H9 (cell line): ENCODE data around the gene ACACA. TPM values are rescaled to one million over a fixed set of nuclear protein-coding genes. Genes with fewer than 3 reads are reported as not detected.

Experiments
- DNase-seq: peaks from one replicate; pipeline ENCODE4 v3.0.0-alpha.2; 2017
- H2AFZ ChIP-seq: one replicate; pipeline ENCODE4 v1.6.1; 2013; ENCODE audit warnings: mild to moderate bottlenecking, low read length, control low read depth, moderate library complexity
- H2AK5ac ChIP-seq: 2 replicates; pipeline ENCODE4 v1.6.1; 2013; ENCODE audit warnings: low read length, control low read depth, mixed read lengths; ENCODE audit not compliant: insufficient read length
- H2BK120ac ChIP-seq: one replicate; pipeline ENCODE4 v1.6.1; 2013; ENCODE audit warnings: low read depth, mild to moderate bottlenecking, low read length, control low read depth, inconsistent platforms; ENCODE audit not compliant: poor library complexity, severe bottlenecking
- H2BK12ac ChIP-seq: 2 replicates; pipeline ENCODE4 v1.6.1; 2013; ENCODE audit warnings: low read length, control low read depth, mixed read lengths, low read depth; ENCODE audit not compliant: insufficient read length
- H2BK15ac ChIP-seq: 2 replicates; pipeline ENCODE4 v1.6.1; 2013; ENCODE audit warnings: low read depth, low read length, control low read depth
- H2BK20ac ChIP-seq: one replicate; pipeline ENCODE4 v1.6.1; 2013; ENCODE audit warnings: low read depth, mild to moderate bottlenecking, low read length, control low read depth, inconsistent platforms; ENCODE audit not compliant: poor library complexity, severe bottlenecking
- H2BK5ac ChIP-seq: 2 replicates; pipeline ENCODE4 v1.6.1; 2013; ENCODE audit warnings: low read length, control low read depth, mixed read lengths; ENCODE audit not compliant: insufficient read length
- H3K14ac ChIP-seq: 2 replicates; pipeline ENCODE4 v1.6.1; 2013; ENCODE audit warnings: low read length, control low read depth; ENCODE audit not compliant: insufficient read depth
- H3K18ac ChIP-seq: 2 replicates; pipeline ENCODE4 v1.6.1; 2013; ENCODE audit warnings: low read depth, mild to moderate bottlenecking, mixed read lengths, low read length, control low read depth; ENCODE audit not compliant: insufficient read length
- H3K23ac ChIP-seq: 2 replicates; pipeline ENCODE4 v1.6.1; 2013; ENCODE audit warnings: low read length, control low read depth, mixed read lengths, low read depth; ENCODE audit not compliant: insufficient read length
- H3K23me2 ChIP-seq: 2 replicates; pipeline ENCODE4 v1.6.1; 2013; ENCODE audit warnings: low read depth, mild to moderate bottlenecking, mixed read lengths, low read length, control low read depth; ENCODE audit not compliant: insufficient read length, poor library complexity, severe bottlenecking
- H3K27ac ChIP-seq: 2 replicates; pipeline ENCODE4 v1.5.1; 2013; ENCODE audit warnings: low read length, control low read depth, mixed read lengths, low read depth; ENCODE audit not compliant: insufficient read length
- H3K27me3 ChIP-seq: 2 replicates; pipeline ENCODE4 v1.6.1; 2013; ENCODE audit warnings: low read length, control low read depth, inconsistent platforms; ENCODE audit not compliant: insufficient read depth
- H3K4ac ChIP-seq: 2 replicates; pipeline ENCODE4 v1.6.1; 2013; ENCODE audit warnings: low read depth, mild to moderate bottlenecking, control low read depth, inconsistent platforms, low read length, moderate library complexity
- H3K4me1 ChIP-seq: 2 replicates; pipeline ENCODE4 v1.6.1; 2013; ENCODE audit warnings: low read length, control low read depth, inconsistent platforms; ENCODE audit not compliant: insufficient read depth
- H3K4me2 ChIP-seq: 2 replicates; pipeline ENCODE4 v1.6.1; 2013; ENCODE audit warnings: low read length, control low read depth, mixed read lengths; ENCODE audit not compliant: insufficient read length, insufficient read depth
- H3K56ac ChIP-seq: 2 replicates; pipeline ENCODE4 v1.6.1; 2013; ENCODE audit warnings: low read depth, mild to moderate bottlenecking, mixed read lengths, low read length, control low read depth; ENCODE audit not compliant: insufficient read length
- H3K79me1 ChIP-seq: 2 replicates; pipeline ENCODE4 v1.6.1; 2013; ENCODE audit warnings: low read depth, mild to moderate bottlenecking, moderate library complexity, low read length, control low read depth, inconsistent platforms; ENCODE audit not compliant: insufficient read depth, poor library complexity, severe bottlenecking
- H3K79me2 ChIP-seq: 2 replicates; pipeline ENCODE4 v1.6.1; 2013; ENCODE audit warnings: low read length, control low read depth, inconsistent platforms; ENCODE audit not compliant: insufficient read depth
- H3K9ac ChIP-seq: 2 replicates; pipeline ENCODE4 v1.6.1; 2013; ENCODE audit warnings: low read length, control low read depth, mixed read lengths; ENCODE audit not compliant: insufficient read length; ENCODE audit errors: extremely low read depth
- H3K9me3 ChIP-seq: one replicate; pipeline ENCODE4 v1.6.1; 2013; ENCODE audit warnings: low read depth, low read length, inconsistent platforms; ENCODE audit not compliant: control insufficient read depth
- H3T11ph ChIP-seq: one replicate; pipeline ENCODE4 v1.6.1; 2013; ENCODE audit warnings: mild to moderate bottlenecking, low read length, control low read depth, inconsistent platforms
- H4K20me1 ChIP-seq: one replicate; pipeline ENCODE4 v1.6.1; 2013; ENCODE audit not compliant: control insufficient read depth, insufficient read length, insufficient read depth
- H4K5ac ChIP-seq: 2 replicates; pipeline ENCODE4 v1.6.1; 2013; ENCODE audit warnings: low read depth, mild to moderate bottlenecking, mixed read lengths, low read length, control low read depth; ENCODE audit not compliant: insufficient read length
- H4K8ac ChIP-seq: replicated peaks from 2 replicates; pipeline ENCODE4 v1.6.1; 2013; ENCODE audit warnings: low read length, control low read depth, mixed read lengths, low read depth; ENCODE audit not compliant: insufficient read length
- H4K91ac ChIP-seq: 2 replicates; pipeline ENCODE4 v1.6.1; 2013; ENCODE audit warnings: low read depth, mild to moderate bottlenecking, moderate library complexity, mixed read lengths, low read length, control low read depth; ENCODE audit not compliant: insufficient read length
- H3K27ac Mint-ChIP-seq, 3 experiments: 2 replicates in 2 of 3; 3 replicates in 1 of 3; pipeline ENCODE4 v1.8.0; 2020 to 2021; ENCODE audit warnings: mixed read lengths in 3 of 3, mild to moderate bottlenecking in 1 of 3, moderate library complexity in 1 of 3
- H3K27me3 Mint-ChIP-seq: 2 replicates; pipeline ENCODE4 v1.8.0; 2021; ENCODE audit warnings: low read depth, mild to moderate bottlenecking, moderate library complexity, mixed read lengths
- H3K36me3 Mint-ChIP-seq, 3 experiments: 2 replicates in 2 of 3; 3 replicates in 1 of 3; pipeline ENCODE4 v1.8.0; 2020 to 2021; ENCODE audit warnings: low read depth in 3 of 3, mixed read lengths in 3 of 3; ENCODE audit not compliant: insufficient read depth in 1 of 3
- H3K4me1 Mint-ChIP-seq, 2 experiments: 2 replicates each; pipeline ENCODE4 v1.8.0; 2020; ENCODE audit warnings: mixed read lengths in 2 of 2
- H3K4me3 Mint-ChIP-seq, 2 experiments: 2 replicates in 1 of 2; 3 replicates in 1 of 2; pipeline ENCODE4 v1.8.0; 2020 to 2021; ENCODE audit warnings: mild to moderate bottlenecking in 2 of 2, mixed read lengths in 2 of 2, moderate library complexity in 1 of 2
- H3K9me3 Mint-ChIP-seq, 2 experiments: 2 replicates in 1 of 2; 3 replicates in 1 of 2; pipeline ENCODE4 v1.8.0; 2020; ENCODE audit warnings: mild to moderate bottlenecking in 2 of 2, mixed read lengths in 2 of 2, moderate library complexity in 1 of 2
- CTCF ChIP-seq: fragments of 200-600 bp; sonication (generic); conservative IDR thresholded peaks from 3 replicates; pipeline ENCODE4 v1.8.0; 2021; ENCODE audit warnings: antibody characterized with exemption, mild to moderate bottlenecking
- total RNA-seq: library from RNA; stranded (reverse); gene quantifications from 2 replicates; pipeline ENCODE4 v1.2.1, GENCODE V29; 2021

The ACACA gene
- total RNA-seq, 1 experiment from 2014 or later, result 135 TPM

DNA sequence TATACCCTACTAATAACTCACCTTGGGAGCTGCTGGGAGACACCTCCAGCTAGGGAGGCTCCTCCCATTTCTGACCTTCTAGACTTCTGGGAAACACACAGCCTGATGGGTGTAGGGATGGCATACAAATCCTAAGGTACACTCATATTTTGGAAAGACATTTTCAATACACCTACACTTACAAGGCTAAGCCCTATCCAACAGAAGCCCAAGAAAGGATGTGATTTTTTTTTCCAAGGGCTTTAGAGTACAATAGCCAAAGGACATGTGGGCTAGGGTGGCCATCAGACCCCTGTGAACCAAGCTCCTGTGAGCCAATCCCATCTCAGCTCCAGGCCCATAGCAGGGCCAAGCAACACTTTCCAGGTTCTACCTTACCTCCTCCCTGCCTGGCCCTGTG, 313.9 kb downstream of the ACACA start:
- peaks cover 10 to 12% of the 10 kb centered on the region in 2 experiments for H3K4me1 Mint-ChIP-seq
- no peak overlapping the region for H3K18ac ChIP-seq
- no peak overlapping the region for H2AK5ac ChIP-seq
- no peaks in the 10 kb centered on the region for H3K79me2 ChIP-seq
- no peak overlapping the region for H2BK20ac ChIP-seq
- DNase-seq, result no peak
- no peak overlapping the region for H2BK5ac ChIP-seq
- H3K27ac ChIP-seq, result no peak overlapping the region
- H3K27me3 Mint-ChIP-seq, result no peaks in the 10 kb centered on the region; the same call in 1 of the 2 replicates
- H2BK120ac ChIP-seq, result no peak overlapping the region
- H3K4ac ChIP-seq, result no peak overlapping the region
- no peak overlapping the region for H4K91ac ChIP-seq
- no peak overlapping the region for H2BK12ac ChIP-seq
- no peaks in the 10 kb centered on the region for H3K4me1 ChIP-seq
- H2BK15ac ChIP-seq, result no peak overlapping the region
- no peak overlapping the region for H3K9ac ChIP-seq
- H3K9me3 Mint-ChIP-seq, result no peaks in the 10 kb centered on the region
- no peaks in the 10 kb centered on the region for H4K20me1 ChIP-seq
- no peaks in the 10 kb centered on the region for H3K79me1 ChIP-seq
- H3K4me3 Mint-ChIP-seq, result no peak overlapping the region
- no peaks in the 10 kb centered on the region for H3K9me3 ChIP-seq
- no peak overlapping the region for H3K23ac ChIP-seq
- no peak overlapping the region for H4K8ac ChIP-seq
- no peak overlapping the region for H4K5ac ChIP-seq
- no peaks in the 10 kb centered on the region for H3K27me3 ChIP-seq
- H3K56ac ChIP-seq, result no peak overlapping the region
- H3K23me2 ChIP-seq, result no peaks in the 10 kb centered on the region
- no peak overlapping the region for H3K14ac ChIP-seq
- no peak for TF ChIP-seq CTCF
- H3T11ph ChIP-seq, result no peak overlapping the region
- no peak overlapping the region for H3K4me2 ChIP-seq
- no peak overlapping the region for H2AFZ ChIP-seq
- no peak overlapping the region for H3K27ac Mint-ChIP-seq
- H3K36me3 Mint-ChIP-seq, result peaks cover 35 to 71% (median 53%) of the 10 kb centered on the region in 3 experiments; a peak in 6 of 7 replicates
